Peyer's patch (tissue), 4 donors: ENCODE results near the gene ZNF831. TPM values are rescaled to one million over a fixed set of nuclear protein-coding genes. Genes with fewer than 3 reads are reported as not detected.

Experiments
- DNase-seq, 3 donors: peaks; one replicate each; pipeline ENCODE4 v3.0.0-alpha.2; 2017 to 2019
- H3K27ac ChIP-seq, 4 donors: fragments of 200-600 bp; sonication (generic); one replicate each; pipeline ENCODE4 v1.5.1; 2016 to 2019
- H3K27me3 ChIP-seq, 2 donors: fragments of 200-600 bp; sonication (generic); one replicate each; pipeline ENCODE4 v1.5.1; 2019
- H3K36me3 ChIP-seq, 3 donors: fragments of 200-600 bp; sonication (generic); one replicate each; pipeline ENCODE4 v1.5.1; 2016 to 2019
- H3K4me1 ChIP-seq, 4 donors: fragments of 200-600 bp; sonication (generic); one replicate each; pipeline ENCODE4 v1.5.1; 2016 to 2019
- H3K4me3 ChIP-seq, 4 donors: fragments of 200-600 bp; sonication (generic); 1 replicate in 3 of 4; 2 replicates in 1 of 4; pipeline ENCODE4 v1.5.1; 2016 to 2019; ENCODE audit warnings: mild to moderate bottlenecking in 1 of 4
- H3K9me3 ChIP-seq, 4 donors: fragments of 200-600 bp; sonication (generic); one replicate each; pipeline ENCODE4 v1.5.1; 2016 to 2019; ENCODE audit warnings: mild to moderate bottlenecking in 1 of 4
- POLR2A ChIP-seq, 2 donors: fragments of 450-650 bp; IDR thresholded peaks; one replicate each; pipeline ENCODE4 v1.5.1; 2017; ENCODE audit warnings: antibody characterized with exemption in 2 of 2, mild to moderate bottlenecking in 2 of 2, moderate library complexity in 2 of 2
- total RNA-seq, 4 donors: library from RNA; depleted of rRNA; stranded (reverse); fragments of >200 nt; gene quantifications; one replicate each; pipeline ENCODE4 v1.1.0, GENCODE V29; 2016
- TF ChIP-seq, protein P1 (sequence below), 6 experiments: fragments of 450-650 bp in 4 of 6; fragments of 200-600 bp in 2 of 6; sonication (generic) in 1 of 6; IDR thresholded peaks; one replicate each; pipeline ENCODE4 v1.5.1; 2017 to 2019; ENCODE audit warnings: antibody characterized with exemption in 6 of 6, mild to moderate bottlenecking in 3 of 6, moderate library complexity in 1 of 6

ZNF831 gene
- total RNA-seq, 4 donors from 2014 or later: 1.7 to 11.6 (median 2.3) TPM

DNA sequence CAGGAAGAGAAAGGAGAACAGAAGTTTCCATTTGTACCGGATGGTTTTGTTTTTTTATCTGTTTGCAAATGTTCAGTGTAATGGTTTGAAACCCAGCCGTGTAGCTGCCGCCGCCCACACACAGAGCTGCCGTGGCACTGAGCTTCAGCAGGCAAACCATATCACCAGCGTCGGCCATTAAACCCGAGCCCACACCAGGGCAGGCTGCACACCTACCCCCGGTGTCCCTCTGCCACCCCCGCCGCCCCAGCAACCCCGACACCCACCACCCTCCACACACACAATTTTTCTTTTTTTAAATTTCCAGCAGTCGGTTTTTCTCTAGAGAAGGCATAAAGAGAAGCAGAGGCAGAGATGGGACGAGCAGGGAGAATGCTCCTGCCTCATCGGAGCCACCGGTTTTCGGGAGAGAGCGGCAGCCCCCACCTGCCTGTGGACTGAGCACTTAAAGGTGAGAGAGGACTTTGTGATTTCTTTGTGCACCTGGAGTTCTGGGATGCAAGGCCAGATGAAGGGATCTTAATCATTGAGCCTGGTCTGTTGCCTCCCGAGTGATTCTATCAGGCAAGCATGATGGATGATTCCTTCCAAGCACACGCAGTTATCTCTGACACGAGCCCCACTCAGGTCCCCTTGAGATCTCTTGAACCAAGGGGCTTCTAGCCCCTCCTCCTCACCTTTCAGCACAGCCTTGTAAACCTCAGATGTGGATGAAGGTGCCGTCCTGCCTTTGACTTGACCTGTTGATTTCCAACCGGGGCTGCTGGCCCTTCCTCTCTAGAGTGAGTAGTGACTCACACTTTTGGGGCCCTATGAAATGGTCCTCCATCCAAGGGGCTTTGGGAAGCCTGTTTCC is 17.5 kb upstream of the ZNF831 start:
- no peaks in the 10 kb centered on the region for H3K9me3 ChIP-seq

DNA sequence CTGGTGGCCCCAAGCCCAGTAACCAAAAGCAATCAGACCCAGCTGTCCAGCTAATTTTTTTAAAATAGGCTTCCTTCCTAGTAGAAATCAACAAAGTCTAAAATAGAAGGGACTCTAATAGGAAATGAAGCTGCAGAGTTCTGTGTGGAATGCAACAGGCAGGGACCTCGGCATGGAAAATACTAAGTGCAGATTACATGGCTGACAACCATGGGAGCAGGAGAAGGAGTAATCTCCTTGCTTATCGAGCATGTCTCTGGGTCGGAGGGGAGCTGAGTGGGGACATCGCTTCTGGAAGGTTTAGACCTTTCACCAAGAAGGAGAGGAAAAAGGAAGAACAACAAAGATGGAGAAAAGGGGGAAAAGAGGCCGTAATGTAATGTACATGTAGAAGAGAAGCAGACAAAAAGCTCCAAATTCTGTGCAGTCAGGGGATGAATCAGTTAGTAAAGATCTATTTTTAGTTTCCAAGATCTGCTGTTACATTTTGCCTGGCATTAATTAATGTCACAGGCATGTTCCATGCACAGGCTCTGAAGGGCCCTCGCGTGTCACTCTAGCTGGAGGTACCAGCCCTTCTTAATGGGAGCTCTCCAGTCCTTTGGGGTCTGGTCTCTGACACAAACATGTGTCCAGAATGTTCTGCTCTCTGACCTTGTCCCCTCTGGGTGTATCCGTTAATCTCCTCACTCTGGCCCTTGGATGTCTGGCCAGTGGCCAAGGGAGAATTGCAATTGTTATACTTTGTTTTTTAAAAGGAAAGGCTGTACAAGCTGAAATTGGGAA is 16.6 kb upstream of the ZNF831 start:
- TF ChIP-seq POLR2A (IDR thresholded peaks at IDR 0.05): no peak
- TF ChIP-seq, protein P1, sequence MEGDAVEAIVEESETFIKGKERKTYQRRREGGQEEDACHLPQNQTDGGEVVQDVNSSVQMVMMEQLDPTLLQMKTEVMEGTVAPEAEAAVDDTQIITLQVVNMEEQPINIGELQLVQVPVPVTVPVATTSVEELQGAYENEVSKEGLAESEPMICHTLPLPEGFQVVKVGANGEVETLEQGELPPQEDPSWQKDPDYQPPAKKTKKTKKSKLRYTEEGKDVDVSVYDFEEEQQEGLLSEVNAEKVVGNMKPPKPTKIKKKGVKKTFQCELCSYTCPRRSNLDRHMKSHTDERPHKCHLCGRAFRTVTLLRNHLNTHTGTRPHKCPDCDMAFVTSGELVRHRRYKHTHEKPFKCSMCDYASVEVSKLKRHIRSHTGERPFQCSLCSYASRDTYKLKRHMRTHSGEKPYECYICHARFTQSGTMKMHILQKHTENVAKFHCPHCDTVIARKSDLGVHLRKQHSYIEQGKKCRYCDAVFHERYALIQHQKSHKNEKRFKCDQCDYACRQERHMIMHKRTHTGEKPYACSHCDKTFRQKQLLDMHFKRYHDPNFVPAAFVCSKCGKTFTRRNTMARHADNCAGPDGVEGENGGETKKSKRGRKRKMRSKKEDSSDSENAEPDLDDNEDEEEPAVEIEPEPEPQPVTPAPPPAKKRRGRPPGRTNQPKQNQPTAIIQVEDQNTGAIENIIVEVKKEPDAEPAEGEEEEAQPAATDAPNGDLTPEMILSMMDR (IDR thresholded peaks at IDR 0.05): no peak
- DNase-seq: peak in 1 of 3 donors; percentile 16
- peak overlapping the region; percentile 11 to 36 (median 22) for H3K4me3 ChIP-seq
- peaks cover 0 to 21% (median 5%) of the 10 kb centered on the region in 4 donors for H3K4me1 ChIP-seq
- no peaks in the 10 kb centered on the region for H3K27me3 ChIP-seq
- no peaks in the 10 kb centered on the region for H3K36me3 ChIP-seq
- peak overlapping the region; percentile 27 to 74 (median 66) for H3K27ac ChIP-seq
- no peaks in the 10 kb centered on the region for H3K9me3 ChIP-seq

More for the DNA sequence above, 17.5 kb upstream of the ZNF831 start:
- H3K4me1 ChIP-seq: peaks cover 0 to 21% (median 5%) of the 10 kb centered on the region in 4 donors
- no peaks in the 10 kb centered on the region for H3K27me3 ChIP-seq
- H3K27ac ChIP-seq: peak overlapping the region; percentile 27 to 74 (median 66)
- DNase-seq: peak in 2 of 3 donors; percentile 74 to 77
- TF ChIP-seq, protein P1 (IDR thresholded peaks at IDR 0.05): no peak
- TF ChIP-seq POLR2A (IDR thresholded peaks at IDR 0.05): no peak
- H3K4me3 ChIP-seq: peak overlapping the region; percentile 11 to 36 (median 22)
- H3K36me3 ChIP-seq: no peaks in the 10 kb centered on the region

DNA sequence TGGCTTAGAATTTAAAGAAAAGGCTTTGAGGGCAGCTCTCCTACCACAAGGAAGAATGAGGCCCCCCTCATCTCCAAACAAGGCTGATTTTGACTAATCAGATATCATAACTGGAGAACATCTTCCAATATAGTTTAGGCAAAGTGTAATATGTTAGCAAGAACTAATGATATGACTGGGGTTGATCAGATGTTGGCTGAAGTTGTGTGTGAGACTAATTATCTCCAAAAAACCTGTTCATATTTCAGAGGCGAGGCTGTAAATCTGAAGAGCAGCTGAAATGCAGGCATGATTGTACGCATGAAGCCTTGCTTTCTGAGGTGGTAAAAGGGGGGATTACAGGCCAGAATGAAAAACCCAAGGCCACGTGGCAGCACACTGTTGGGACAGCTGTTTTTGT is 16.0 kb upstream of the ZNF831 start:
- TF ChIP-seq, protein P1 (IDR thresholded peaks at IDR 0.05): no peak
- TF ChIP-seq POLR2A (IDR thresholded peaks at IDR 0.05): no peak
- Histone ChIP-seq H3K4me1 (peaks cover 0 to 25% (median 5%) of the 10 kb centered on the region in 4 donors), H3K36me3 (no peaks in the 10 kb centered on the region), H3K27me3 (no peaks in the 10 kb centered on the region), H3K4me3 (peak overlapping the region in 1 of 4 donors; percentile 36), H3K9me3 (no peaks in the 10 kb centered on the region), H3K27ac (peak overlapping the region in 3 of 4 donors; percentile 27 to 74 (median 69))
- peak in 1 of 3 donors; percentile 6 for DNase-seq

DNA sequence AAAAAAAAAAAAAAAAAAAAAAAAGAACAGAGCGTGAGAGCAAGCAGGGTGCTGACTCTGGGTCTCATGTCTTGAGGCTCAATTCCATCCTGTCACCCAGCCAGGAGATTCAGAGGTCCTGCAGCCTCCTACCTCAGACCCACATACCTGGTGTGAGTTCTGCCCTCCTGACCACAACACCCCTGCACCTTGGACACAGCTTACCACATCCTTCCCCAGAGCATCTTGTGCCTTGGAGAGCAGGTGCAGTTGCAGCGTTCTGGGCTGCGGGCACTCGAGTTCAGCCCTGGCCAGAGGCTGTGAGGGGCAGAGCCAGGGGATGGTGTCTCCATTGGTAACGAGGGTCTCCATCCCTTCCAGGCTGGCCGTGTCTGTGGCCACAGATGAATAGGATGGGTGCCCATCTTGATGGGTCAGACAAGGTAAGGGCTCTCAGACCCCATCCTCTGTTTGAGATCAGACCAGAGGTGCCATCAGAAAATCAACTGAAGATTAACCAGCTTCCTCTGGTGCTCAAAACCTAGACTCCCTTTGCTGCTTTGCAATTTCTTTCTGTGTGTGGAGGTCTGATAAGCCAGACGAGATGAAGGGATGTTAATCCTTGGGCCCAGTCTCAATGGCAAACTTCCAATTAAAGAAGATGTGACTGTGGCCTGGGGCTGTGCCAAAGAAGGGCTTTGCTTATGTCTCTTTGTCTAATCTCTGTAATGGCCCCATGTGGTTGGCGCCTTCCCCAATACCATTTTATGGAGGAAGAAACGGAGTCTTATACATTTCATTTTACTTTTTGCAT is 14.7 kb upstream of the ZNF831 start:
- peaks cover 0 to 27% (median 7%) of the 10 kb centered on the region in 4 donors for H3K4me1 ChIP-seq
- no peaks in the 10 kb centered on the region for H3K36me3 ChIP-seq
- no peak overlapping the region for H3K4me3 ChIP-seq
- DNase-seq: peak in 2 of 3 donors; percentile 68 to 70
- H3K9me3 ChIP-seq: no peaks in the 10 kb centered on the region
- TF ChIP-seq, protein P1 (IDR thresholded peaks at IDR 0.05): no peak
- TF ChIP-seq POLR2A (IDR thresholded peaks at IDR 0.05): no peak
- H3K27ac ChIP-seq: peak overlapping the region; percentile 21 to 72 (median 66)
- H3K27me3 ChIP-seq: no peaks in the 10 kb centered on the region
